ENCODE data around the gene OR2AG2.

OR2AG2 gene

DNA sequence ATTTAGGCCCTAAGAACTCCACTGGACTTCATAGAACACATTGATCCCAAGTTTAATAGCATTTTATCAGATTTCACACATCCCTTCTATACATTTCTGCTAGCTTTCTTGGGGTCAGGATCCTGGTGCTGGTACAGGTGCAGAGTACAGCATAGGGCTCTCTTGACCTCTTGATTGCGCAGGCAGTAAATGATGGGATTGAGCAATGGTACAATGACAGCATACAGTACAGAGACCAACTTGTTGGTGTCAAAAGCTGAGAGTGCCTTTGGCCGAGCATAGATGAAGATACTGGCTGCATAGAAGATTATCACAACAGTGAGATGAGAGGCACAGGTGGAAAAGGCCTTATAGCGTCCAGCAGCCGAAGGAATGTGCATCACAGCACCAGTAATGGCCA lies 22.9 kb upstream of the OR2AG2 start:
- H3K27ac ChIP-seq (ENCODE audit: low read depth, low read length): no peak overlapping the region
- no peaks in the 10 kb centered on the region for H3K9me2 ChIP-seq (replicated peaks; ENCODE audit: control insufficient read depth, low read length)
- H3K4me1 ChIP-seq (ENCODE audit: control insufficient read depth, low read length): no peaks in the 10 kb centered on the region
- TF ChIP-seq, protein P1, sequence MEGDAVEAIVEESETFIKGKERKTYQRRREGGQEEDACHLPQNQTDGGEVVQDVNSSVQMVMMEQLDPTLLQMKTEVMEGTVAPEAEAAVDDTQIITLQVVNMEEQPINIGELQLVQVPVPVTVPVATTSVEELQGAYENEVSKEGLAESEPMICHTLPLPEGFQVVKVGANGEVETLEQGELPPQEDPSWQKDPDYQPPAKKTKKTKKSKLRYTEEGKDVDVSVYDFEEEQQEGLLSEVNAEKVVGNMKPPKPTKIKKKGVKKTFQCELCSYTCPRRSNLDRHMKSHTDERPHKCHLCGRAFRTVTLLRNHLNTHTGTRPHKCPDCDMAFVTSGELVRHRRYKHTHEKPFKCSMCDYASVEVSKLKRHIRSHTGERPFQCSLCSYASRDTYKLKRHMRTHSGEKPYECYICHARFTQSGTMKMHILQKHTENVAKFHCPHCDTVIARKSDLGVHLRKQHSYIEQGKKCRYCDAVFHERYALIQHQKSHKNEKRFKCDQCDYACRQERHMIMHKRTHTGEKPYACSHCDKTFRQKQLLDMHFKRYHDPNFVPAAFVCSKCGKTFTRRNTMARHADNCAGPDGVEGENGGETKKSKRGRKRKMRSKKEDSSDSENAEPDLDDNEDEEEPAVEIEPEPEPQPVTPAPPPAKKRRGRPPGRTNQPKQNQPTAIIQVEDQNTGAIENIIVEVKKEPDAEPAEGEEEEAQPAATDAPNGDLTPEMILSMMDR (IDR thresholded peaks at IDR 0.05; ENCODE audit: low read depth, low read length, poor library complexity, severe bottlenecking): no peak
- no peak for TF ChIP-seq EZH2phosphoT487 (IDR thresholded peaks at IDR 0.05; ENCODE audit: borderline replicate concordance, low read length)
- H3K79me2 ChIP-seq (ENCODE audit: control insufficient read depth, low read length): no peaks in the 10 kb centered on the region
- H4K20me1 ChIP-seq (ENCODE audit: control insufficient read depth, insufficient read depth, low read depth, low read length): no peaks in the 10 kb centered on the region
- H3K36me3 ChIP-seq (ENCODE audit: control insufficient read depth, low read length): no peaks in the 10 kb centered on the region
- no peak overlapping the region for H3K4me2 ChIP-seq (ENCODE audit: low read length)
- H3K9me3 ChIP-seq (ENCODE audit: control insufficient read depth, insufficient read depth, low read length): no peaks in the 10 kb centered on the region
- H3K4me3 ChIP-seq (ENCODE audit: low read length): no peak overlapping the region
- H3K27me3 ChIP-seq (ENCODE audit: control insufficient read depth, low read length): no peaks in the 10 kb centered on the region; the same call in 1 of the 2 replicates
- no peaks in the 10 kb centered on the region for H3F3A ChIP-seq (ENCODE audit: control insufficient read depth, insufficient read depth)

DNA sequence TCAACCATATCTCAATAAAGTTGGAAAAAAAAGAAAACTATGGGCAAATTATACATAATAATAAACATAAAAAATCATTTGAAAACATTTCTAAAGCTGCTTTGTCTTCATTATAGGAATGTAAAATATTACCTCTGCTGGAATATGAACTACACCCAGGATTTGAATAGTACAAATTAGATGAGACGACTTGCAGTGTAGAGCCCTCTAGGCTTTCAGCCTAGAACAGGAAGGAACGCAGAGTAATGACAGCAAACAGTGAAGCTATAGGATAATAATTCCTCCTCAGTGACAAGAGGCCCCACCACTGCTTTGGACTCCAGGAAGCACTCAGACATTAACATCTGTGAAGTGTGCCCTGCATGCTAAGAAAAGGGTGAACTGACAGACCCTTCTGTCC lies 18.8 kb upstream of the OR2AG2 start:
- Histone ChIP-seq H3K27me3 (ENCODE audit: control insufficient read depth, low read length) (no peaks in the 10 kb centered on the region; the same call in 1 of the 2 replicates), H3K9me2 (replicated peaks; ENCODE audit: control insufficient read depth, low read length) (no peaks in the 10 kb centered on the region), H3K79me2 (ENCODE audit: control insufficient read depth, low read length) (no peaks in the 10 kb centered on the region), H3K36me3 (ENCODE audit: control insufficient read depth, low read length) (no peaks in the 10 kb centered on the region), H3K9me3 (ENCODE audit: control insufficient read depth, insufficient read depth, low read length) (no peaks in the 10 kb centered on the region), H3K4me3 (ENCODE audit: low read length) (no peak overlapping the region), H3K4me2 (ENCODE audit: low read length) (no peak overlapping the region), H3K4me1 (ENCODE audit: control insufficient read depth, low read length) (no peaks in the 10 kb centered on the region), H3K27ac (ENCODE audit: low read depth, low read length) (no peak overlapping the region), H3F3A (ENCODE audit: control insufficient read depth, insufficient read depth) (no peaks in the 10 kb centered on the region), H4K20me1 (ENCODE audit: control insufficient read depth, insufficient read depth, low read depth, low read length) (no peaks in the 10 kb centered on the region)
- TF ChIP-seq, protein P1 (IDR thresholded peaks at IDR 0.05; ENCODE audit: low read depth, low read length, poor library complexity, severe bottlenecking): no peak
- TF ChIP-seq EZH2phosphoT487 (IDR thresholded peaks at IDR 0.05; ENCODE audit: borderline replicate concordance, low read length): no peak

DNA sequence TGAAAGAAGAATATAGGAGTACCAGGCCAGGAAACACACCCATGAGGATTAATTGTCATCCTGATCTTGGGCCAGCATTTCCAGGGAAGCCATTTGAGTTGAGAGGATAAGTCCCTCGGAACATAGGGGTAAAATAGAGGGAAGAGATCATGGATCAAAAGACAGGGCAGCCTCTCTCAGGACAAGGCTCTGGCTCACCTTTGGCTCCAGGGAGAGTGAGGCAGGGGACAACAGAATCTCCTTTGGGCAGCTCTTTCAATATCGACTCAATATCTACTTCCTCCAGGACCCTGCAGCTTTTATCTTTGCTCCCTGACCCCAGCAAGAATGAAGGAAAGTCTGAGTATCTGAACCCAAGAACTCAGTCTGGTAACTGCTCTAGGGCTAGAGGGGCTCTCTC lies 10.9 kb upstream of the OR2AG2 start, which contains the start of gene OR2AG1:
OR2AG1 (plus strand) TSS at position 301 of the 400 bp plus-strand sequence. CDS start 2,018 bp downstream, outside the sequence.
- Histone ChIP-seq H3K36me3 (ENCODE audit: control insufficient read depth, low read length) (no peaks in the 10 kb centered on the region), H3K79me2 (ENCODE audit: control insufficient read depth, low read length) (no peaks in the 10 kb centered on the region), H3K9me3 (ENCODE audit: control insufficient read depth, insufficient read depth, low read length) (no peaks in the 10 kb centered on the region), H3K4me2 (ENCODE audit: low read length) (no peak within 1 kb of the TSS), H3K27ac (ENCODE audit: low read depth, low read length) (no peak within 1 kb of the TSS), H3K4me3 (ENCODE audit: low read length) (no peak within 1 kb of the TSS), H3F3A (ENCODE audit: control insufficient read depth, insufficient read depth) (no peaks in the 10 kb centered on the region), H3K4me1 (ENCODE audit: control insufficient read depth, low read length) (no peaks in the 10 kb centered on the region), H4K20me1 (ENCODE audit: control insufficient read depth, insufficient read depth, low read depth, low read length) (no peaks in the 10 kb centered on the region), H3K27me3 (ENCODE audit: control insufficient read depth, low read length) (no peaks in the 10 kb centered on the region), H3K9me2 (replicated peaks; ENCODE audit: control insufficient read depth, low read length) (no peaks in the 10 kb centered on the region)
- TF ChIP-seq, protein P1 (IDR thresholded peaks at IDR 0.05; ENCODE audit: low read depth, low read length, poor library complexity, severe bottlenecking): no peak
- TF ChIP-seq EZH2phosphoT487 (IDR thresholded peaks at IDR 0.05; ENCODE audit: borderline replicate concordance, low read length): no peak
